BE2C (cell line): ENCODE data around the gene MALRD1.

Experiments used
- DNase-seq: peaks from one replicate; pipeline ENCODE4 v3.0.0-alpha.2; 2020
- H3K27me3 ChIP-seq: fragments of 250-450 bp; sonication (Bioruptor Pico); 2 replicates; pipeline ENCODE4 v1.5.1; 2020; ENCODE audit warnings: mild to moderate bottlenecking
- H3K36me3 ChIP-seq: fragments of 250-450 bp; sonication (Bioruptor Pico); 2 replicates; pipeline ENCODE4 v1.5.1; 2020; ENCODE audit warnings: mild to moderate bottlenecking
- H3K4me1 ChIP-seq: fragments of 250-450 bp; sonication (Bioruptor Pico); 2 replicates; pipeline ENCODE4 v1.5.1; 2020
- H3K4me3 ChIP-seq: 2 replicates; pipeline ENCODE4 v1.5.1; 2011; ENCODE audit warnings: low read depth, low read length
- H3K9me3 ChIP-seq: fragments of 250-450 bp; sonication (Bioruptor Pico); 2 replicates; pipeline ENCODE4 v1.5.1; 2020
- TF ChIP-seq, protein P1 (sequence below): IDR thresholded peaks from 2 replicates; pipeline ENCODE4 v1.5.1; 2012; ENCODE audit warnings: mild to moderate bottlenecking, low read depth, low read length

The MALRD1 gene

DNA sequence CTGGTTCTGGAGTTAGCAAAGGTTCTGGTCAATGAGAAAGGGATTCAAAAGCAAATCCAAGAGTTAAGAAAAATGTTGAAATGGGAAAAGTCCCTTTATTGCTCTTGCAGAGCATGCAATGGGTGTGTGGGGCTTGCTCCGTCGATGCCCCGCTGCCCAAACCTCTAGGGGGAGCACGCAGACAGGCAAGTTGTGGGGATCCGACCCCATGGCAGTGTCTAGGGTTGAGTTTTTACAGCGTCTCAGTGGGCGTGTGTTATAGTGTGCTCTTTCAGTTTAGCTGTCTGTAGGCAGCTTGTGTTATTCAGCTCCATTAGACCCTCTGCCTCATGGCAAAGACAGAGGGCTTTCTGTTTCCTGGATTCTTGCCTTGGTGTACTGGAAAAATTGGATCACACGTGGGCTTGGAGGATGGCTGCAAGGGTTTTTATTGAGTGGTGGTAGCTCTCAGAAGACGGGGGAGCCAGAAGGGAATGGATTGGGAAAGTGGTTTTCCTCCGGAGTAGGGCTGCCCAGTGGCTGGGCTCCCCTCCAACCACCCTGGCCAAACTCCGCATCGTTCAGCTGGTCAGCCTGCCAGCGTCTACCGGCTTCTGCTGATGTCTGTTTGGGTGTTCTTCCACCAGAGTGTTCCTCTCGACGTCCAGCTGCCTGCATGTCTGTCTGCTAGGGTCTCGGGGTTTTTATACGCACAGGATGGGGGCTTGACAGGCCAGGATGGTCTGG lies 665.4 kb downstream of the MALRD1 start:
- Histone ChIP-seq H3K9me3 (no peaks in the 10 kb centered on the region), H3K4me1 (no peaks in the 10 kb centered on the region), H3K36me3 (no peaks in the 10 kb centered on the region), H3K4me3 (no peak overlapping the region), H3K27me3 (no peaks in the 10 kb centered on the region)
- TF ChIP-seq, protein P1, sequence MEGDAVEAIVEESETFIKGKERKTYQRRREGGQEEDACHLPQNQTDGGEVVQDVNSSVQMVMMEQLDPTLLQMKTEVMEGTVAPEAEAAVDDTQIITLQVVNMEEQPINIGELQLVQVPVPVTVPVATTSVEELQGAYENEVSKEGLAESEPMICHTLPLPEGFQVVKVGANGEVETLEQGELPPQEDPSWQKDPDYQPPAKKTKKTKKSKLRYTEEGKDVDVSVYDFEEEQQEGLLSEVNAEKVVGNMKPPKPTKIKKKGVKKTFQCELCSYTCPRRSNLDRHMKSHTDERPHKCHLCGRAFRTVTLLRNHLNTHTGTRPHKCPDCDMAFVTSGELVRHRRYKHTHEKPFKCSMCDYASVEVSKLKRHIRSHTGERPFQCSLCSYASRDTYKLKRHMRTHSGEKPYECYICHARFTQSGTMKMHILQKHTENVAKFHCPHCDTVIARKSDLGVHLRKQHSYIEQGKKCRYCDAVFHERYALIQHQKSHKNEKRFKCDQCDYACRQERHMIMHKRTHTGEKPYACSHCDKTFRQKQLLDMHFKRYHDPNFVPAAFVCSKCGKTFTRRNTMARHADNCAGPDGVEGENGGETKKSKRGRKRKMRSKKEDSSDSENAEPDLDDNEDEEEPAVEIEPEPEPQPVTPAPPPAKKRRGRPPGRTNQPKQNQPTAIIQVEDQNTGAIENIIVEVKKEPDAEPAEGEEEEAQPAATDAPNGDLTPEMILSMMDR, result peak; percentile 25; the same call in 1 of the 2 replicates
- no peak for DNase-seq

DNA sequence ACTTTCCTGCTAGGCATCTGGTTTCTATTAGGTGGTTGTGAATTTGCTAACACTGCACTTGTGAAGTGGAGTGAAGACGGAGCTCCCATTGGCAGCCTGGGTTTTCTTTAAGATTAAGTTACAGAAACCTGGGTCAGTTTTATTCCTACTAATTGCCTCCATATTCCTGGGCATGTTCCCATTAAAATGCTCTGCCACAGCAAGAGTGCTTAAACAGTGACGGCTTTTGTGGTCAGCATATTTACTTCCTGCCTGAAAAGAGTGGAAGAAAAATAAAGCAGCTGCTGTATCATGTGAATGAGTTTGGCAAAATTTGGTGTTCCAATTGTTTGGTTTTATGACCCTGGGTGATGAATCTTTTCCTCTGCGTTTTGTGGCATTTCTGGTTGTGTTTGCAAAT lies 670.7 kb downstream of the MALRD1 start:
- no peaks in the 10 kb centered on the region for H3K4me1 ChIP-seq
- H3K27me3 ChIP-seq, result no peaks in the 10 kb centered on the region
- TF ChIP-seq, protein P1, result no peak
- no peaks in the 10 kb centered on the region for H3K9me3 ChIP-seq
- DNase-seq, result no peak
- H3K36me3 ChIP-seq, result no peaks in the 10 kb centered on the region
- no peak overlapping the region for H3K4me3 ChIP-seq

DNA sequence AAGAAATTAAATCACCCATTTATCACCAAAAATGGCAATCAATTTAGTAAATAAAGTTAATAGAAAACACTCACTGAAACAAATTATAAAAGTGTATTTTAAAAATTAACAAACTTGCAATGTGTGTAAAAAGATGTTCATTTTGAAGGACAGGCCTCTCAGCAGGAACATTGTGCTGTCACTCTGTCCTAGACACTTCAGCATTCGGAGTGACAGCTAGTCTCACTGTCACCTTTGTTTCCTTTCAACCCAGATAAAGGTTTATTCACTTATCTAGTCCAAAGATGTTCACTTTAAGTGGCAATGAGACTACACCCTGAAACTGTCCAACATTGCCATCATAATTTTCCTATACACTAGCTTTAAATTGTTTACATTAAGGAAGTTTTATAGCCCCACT lies 675.7 kb downstream of the MALRD1 start:
- Histone ChIP-seq H3K4me1 (no peaks in the 10 kb centered on the region), H3K36me3 (no peaks in the 10 kb centered on the region), H3K9me3 (no peaks in the 10 kb centered on the region), H3K4me3 (no peak overlapping the region), H3K27me3 (no peaks in the 10 kb centered on the region)
- no peak for DNase-seq
- TF ChIP-seq, protein P1, result no peak

DNA sequence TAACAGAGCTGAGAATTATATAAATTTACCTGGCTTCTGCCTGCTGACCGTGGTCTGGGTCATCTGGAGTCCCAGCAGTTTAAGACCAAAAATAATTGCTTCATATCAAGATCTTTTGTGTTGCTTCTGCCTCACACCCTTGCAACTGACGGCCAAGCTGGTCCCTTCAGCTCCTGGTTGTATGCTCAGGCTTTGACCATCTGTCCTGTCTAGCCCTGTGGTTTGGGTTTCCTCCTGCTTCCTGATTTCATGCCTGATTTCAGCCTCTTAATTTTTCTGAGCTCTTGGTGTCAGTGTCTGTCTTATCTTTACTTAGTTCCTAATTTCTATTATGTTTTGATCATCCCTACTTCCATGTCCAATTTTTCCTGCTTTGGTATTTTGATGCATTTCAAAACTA lies 679.8 kb downstream of the MALRD1 start:
- Histone ChIP-seq H3K4me1 (no peaks in the 10 kb centered on the region), H3K9me3 (no peaks in the 10 kb centered on the region), H3K36me3 (no peaks in the 10 kb centered on the region), H3K4me3 (no peak overlapping the region), H3K27me3 (no peaks in the 10 kb centered on the region)
- DNase-seq, result no peak
- TF ChIP-seq, protein P1, result no peak

DNA sequence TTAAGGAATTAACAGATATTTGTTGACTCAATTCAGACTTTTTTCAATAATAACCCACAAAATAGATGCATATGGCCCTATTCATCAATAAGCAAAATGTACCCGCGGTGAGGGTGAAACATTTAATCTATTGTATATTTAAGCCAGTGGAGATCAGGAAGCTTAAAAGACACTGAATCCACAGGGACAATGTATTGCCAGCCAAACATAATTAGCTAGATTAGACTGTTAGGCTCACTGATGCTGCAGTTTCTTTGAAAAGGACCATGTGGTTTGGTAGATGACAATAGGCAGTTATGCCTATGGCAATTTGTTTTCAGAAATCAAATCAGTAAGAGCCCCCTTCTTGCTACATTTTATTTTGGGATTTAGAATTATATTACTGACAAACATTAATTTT lies 680.4 kb downstream of the MALRD1 start:
- no peak for DNase-seq
- Histone ChIP-seq H3K9me3 (no peaks in the 10 kb centered on the region), H3K27me3 (no peaks in the 10 kb centered on the region), H3K36me3 (no peaks in the 10 kb centered on the region), H3K4me1 (no peaks in the 10 kb centered on the region), H3K4me3 (no peak overlapping the region)
- TF ChIP-seq, protein P1, result no peak

DNA sequence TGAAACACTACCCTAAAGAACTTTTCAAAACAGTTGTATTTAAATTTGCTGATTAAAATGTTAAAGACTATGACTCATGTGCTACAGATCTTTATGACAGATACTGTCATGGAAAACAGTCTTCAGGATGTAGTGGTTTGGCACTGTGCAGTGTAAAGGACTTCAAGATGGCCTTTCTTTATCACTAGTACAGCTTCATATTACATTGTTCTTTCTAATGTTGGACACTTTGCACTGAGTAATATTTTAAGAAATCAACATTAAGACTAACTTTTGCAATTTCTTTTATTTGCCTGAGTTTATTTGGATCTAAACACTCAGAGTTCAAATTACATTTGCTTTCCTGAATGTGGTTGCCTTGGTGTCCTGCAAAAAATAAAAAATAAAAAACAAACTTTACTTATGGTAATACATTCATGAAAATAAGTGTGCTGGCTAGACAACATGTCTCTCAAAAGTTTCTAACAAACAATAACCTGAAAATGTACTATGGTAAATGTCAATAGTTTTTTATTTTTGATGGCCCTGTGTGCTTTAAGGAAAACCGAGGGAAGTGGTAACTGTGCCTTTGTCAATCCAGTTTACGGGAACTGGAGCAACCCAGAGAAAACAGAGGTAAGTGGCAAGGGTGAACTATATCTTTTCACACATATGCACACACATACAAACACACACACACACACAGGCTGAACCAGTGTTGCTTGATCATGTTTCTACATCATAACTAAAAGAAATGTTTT lies 681.7 kb downstream of the MALRD1 start:
- Histone ChIP-seq H3K36me3 (no peaks in the 10 kb centered on the region), H3K27me3 (no peaks in the 10 kb centered on the region), H3K9me3 (no peaks in the 10 kb centered on the region), H3K4me1 (no peaks in the 10 kb centered on the region), H3K4me3 (no peak overlapping the region)
- no peak for DNase-seq
- TF ChIP-seq, protein P1, result no peak
